HFFc6 (cell line): ENCODE measurements around the gene C3AR1. TPM values are rescaled to one million over a fixed set of nuclear protein-coding genes. Genes with fewer than 3 reads are reported as not detected.

ENCODE experiments used
- DNase-seq: peaks from one replicate; pipeline ENCODE4 v3.0.0-alpha.2; 2018
- H3K27ac Mint-ChIP-seq: 2 replicates; pipeline ENCODE4 v1.8.0; 2020; ENCODE audit warnings: mild to moderate bottlenecking, mixed read lengths
- H3K27me3 Mint-ChIP-seq: 2 replicates; pipeline ENCODE4 v1.8.0; 2021; ENCODE audit warnings: mild to moderate bottlenecking, moderate library complexity, mixed read lengths; ENCODE audit not compliant: insufficient read depth
- H3K36me3 Mint-ChIP-seq: 2 replicates; pipeline ENCODE4 v1.8.0; 2021; ENCODE audit warnings: low read depth, mixed read lengths
- H3K4me1 Mint-ChIP-seq: 2 replicates; pipeline ENCODE4 v1.8.0; 2020; ENCODE audit warnings: low read depth, mixed read lengths
- H3K4me3 Mint-ChIP-seq: 2 replicates; pipeline ENCODE4 v1.8.0; 2020; ENCODE audit warnings: mild to moderate bottlenecking, moderate library complexity, mixed read lengths
- H3K9me3 Mint-ChIP-seq: 2 replicates; pipeline ENCODE4 v1.8.0; 2020; ENCODE audit warnings: mild to moderate bottlenecking, mixed read lengths
- CTCF ChIP-seq: fragments of 200-600 bp; sonication (generic); IDR thresholded peaks from 2 replicates; pipeline ENCODE4 v1.5.0; 2021; ENCODE audit warnings: antibody characterized with exemption, mild to moderate bottlenecking
- total RNA-seq, 6 experiments: library from RNA; stranded (reverse); fragmentation: NEBNext Ultra II Directional; extraction: Animal tissue kit (Norgen Biotek cat#: 25700); gene quantifications; 2 replicates in 1 of 6; 3 replicates in 5 of 6; pipeline ENCODE4 v1.2.3, GENCODE V29; 2021

The C3AR1 gene
- total RNA-seq, 6 experiments from 2014 or later, result 0.38 to 0.85 (median 0.62) TPM

GRCh38 chr12:8037947-8038346, 28.2 kb downstream of the C3AR1 start:
- H3K27ac Mint-ChIP-seq, result peak overlapping the region; percentile 35
- peaks cover 62% of the 10 kb centered on the region for H3K4me1 Mint-ChIP-seq
- H3K27me3 Mint-ChIP-seq, result no peaks in the 10 kb centered on the region; the same call in 1 of the 2 replicates
- H3K4me3 Mint-ChIP-seq, result peak overlapping the region; percentile 67; the same call in 1 of the 2 replicates
- no peak for DNase-seq
- H3K36me3 Mint-ChIP-seq, result peaks cover 5% of the 10 kb centered on the region; the same call in 1 of the 2 replicates
- H3K9me3 Mint-ChIP-seq, result no peaks in the 10 kb centered on the region
- no peak for TF ChIP-seq CTCF

- TF ChIP-seq CTCF, result no peak
- H3K4me1 Mint-ChIP-seq, result peaks cover 63% of the 10 kb centered on the region
- H3K4me3 Mint-ChIP-seq, result no peak overlapping the region; the same call in 1 of the 2 replicates
- peaks cover 5% of the 10 kb centered on the region; the same call in 1 of the 2 replicates for H3K36me3 Mint-ChIP-seq
- no peak for DNase-seq
- peak overlapping the region; percentile 35 for H3K27ac Mint-ChIP-seq
- no peaks in the 10 kb centered on the region; the same call in 1 of the 2 replicates for H3K27me3 Mint-ChIP-seq
- H3K9me3 Mint-ChIP-seq, result no peaks in the 10 kb centered on the region
Observed at GRCh38 chr12:8037046-8037663, 29.0 kb downstream of the C3AR1 start.

- peaks cover 69% of the 10 kb centered on the region for H3K4me1 Mint-ChIP-seq
Observed at GRCh38 chr12:8036346-8036745, 29.8 kb downstream of the C3AR1 start.

GRCh38 chr12:8035440-8036010, 30.6 kb downstream of the C3AR1 start:
- TF ChIP-seq CTCF, result no peak
- H3K9me3 Mint-ChIP-seq, result no peaks in the 10 kb centered on the region
- peaks cover 5% of the 10 kb centered on the region; the same call in 1 of the 2 replicates for H3K36me3 Mint-ChIP-seq
- H3K27me3 Mint-ChIP-seq, result no peaks in the 10 kb centered on the region; the same call in 1 of the 2 replicates
- peak overlapping the region; percentile 93 for H3K4me3 Mint-ChIP-seq
- peaks cover 69% of the 10 kb centered on the region for H3K4me1 Mint-ChIP-seq
- peak; percentile 41 for DNase-seq
- no peak overlapping the region; the same call in 1 of the 2 replicates for H3K27ac Mint-ChIP-seq

More at GRCh38 chr12:8036346-8036745, 29.8 kb downstream of the C3AR1 start:
- no peak for TF ChIP-seq CTCF
- H3K27me3 Mint-ChIP-seq, result no peaks in the 10 kb centered on the region; the same call in 1 of the 2 replicates
- peak overlapping the region; percentile 20 for H3K27ac Mint-ChIP-seq
- peaks cover 5% of the 10 kb centered on the region; the same call in 1 of the 2 replicates for H3K36me3 Mint-ChIP-seq
- no peak overlapping the region for H3K4me3 Mint-ChIP-seq
- DNase-seq, result no peak
- H3K9me3 Mint-ChIP-seq, result no peaks in the 10 kb centered on the region

- peak overlapping the region; percentile 85 for H3K27ac Mint-ChIP-seq
- TF ChIP-seq CTCF, result no peak
- no peaks in the 10 kb centered on the region for H3K9me3 Mint-ChIP-seq
- no peaks in the 10 kb centered on the region; the same call in 1 of the 2 replicates for H3K27me3 Mint-ChIP-seq
- no peak for DNase-seq
- peaks cover 69% of the 10 kb centered on the region for H3K4me1 Mint-ChIP-seq
- H3K36me3 Mint-ChIP-seq, result peaks cover 5% of the 10 kb centered on the region; the same call in 1 of the 2 replicates
- peak overlapping the region; percentile 93 for H3K4me3 Mint-ChIP-seq
Observed at GRCh38 chr12:8034802-8035201, 31.4 kb downstream of the C3AR1 start.
